ENCODE results near the gene NFE2. TPM values are rescaled to one million over a fixed set of nuclear protein-coding genes. Genes with fewer than 3 reads are reported as not detected.

Gene NFE2
- total RNA-seq, 2 experiments from 2014 or later = not detected

DNA sequence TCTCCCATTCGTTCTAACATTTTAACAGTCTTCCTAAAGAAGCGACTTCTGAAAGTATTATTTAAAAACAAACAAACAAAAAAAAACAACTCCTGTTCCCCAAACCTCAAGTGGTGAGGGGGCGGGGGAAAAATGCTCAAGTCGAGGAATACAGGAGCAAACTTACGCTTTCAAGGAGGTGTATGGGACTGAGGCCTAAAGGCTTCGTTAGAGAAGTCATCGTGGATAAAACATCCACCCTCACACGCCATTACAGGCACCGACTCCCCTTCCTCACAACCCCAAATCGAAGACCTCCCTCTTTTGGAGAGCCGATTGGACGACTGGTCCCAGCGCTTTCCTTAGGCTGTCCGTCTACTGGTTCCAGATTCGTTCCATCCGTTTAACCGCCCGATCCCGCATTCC lies 21.6 kb downstream of the NFE2 start:
- Histone ChIP-seq H2AFZ (ENCODE audit: low read length) (no peak overlapping the region), H3K9me3 (ENCODE audit: low read length) (no peaks in the 10 kb centered on the region), H3K27ac (ENCODE audit: low read depth, low read length, poor library complexity, severe bottlenecking) (peak overlapping the region; percentile 85), H3K4me2 (ENCODE audit: low read length) (peak overlapping the region; percentile 88), H3K4me1 (ENCODE audit: insufficient read depth, low read length, poor library complexity, severe bottlenecking) (peaks cover 52% of the 10 kb centered on the region), H4K20me1 (ENCODE audit: insufficient read depth, low read length) (peaks cover 38% of the 10 kb centered on the region), H3K79me2 (ENCODE audit: insufficient read depth, low read depth, low read length) (peaks cover 91% of the 10 kb centered on the region), H3K36me3 (ENCODE audit: insufficient read depth, low read length) (peaks cover 89% of the 10 kb centered on the region), H3K4me3 (ENCODE audit: low read depth, low read length, poor library complexity, severe bottlenecking) (peak overlapping the region; percentile 89), H3K9me2 (ENCODE audit: insufficient read depth, low read length) (no peaks in the 10 kb centered on the region)
- ChIA-PET CTCF (ENCODE audit: unreplicated experiment) (interaction anchor here (0.9 kb wide), 1 partner anchor 46 kb away, joined by 4 read pairs; the partner anchor contains the start of gene COPZ1), POLR2A (interaction anchor here (0.6 to 3.7 kb wide), 12 partner anchors 10 to 222 kb away, joined by 3 to 24 read pairs (median 4); partner anchors contain the start of gene COPZ1)
- BruUV-seq (replicated peaks) = TSS peak; percentile 71
- no peak for DNase-seq (ENCODE audit: low spot score)
- TF ChIP-seq EZH2phosphoT487 (IDR thresholded peaks at IDR 0.05; ENCODE audit: borderline replicate concordance, low read depth, low read length) = no peak
- intact Hi-C loops (cut with micrococcal nuclease; ENCODE audit: unreplicated experiment) = loop anchor here (2.0 kb wide), 2 partner anchors 14 to 26 kb away; no protein-coding TSS in a partner anchor

DNA sequence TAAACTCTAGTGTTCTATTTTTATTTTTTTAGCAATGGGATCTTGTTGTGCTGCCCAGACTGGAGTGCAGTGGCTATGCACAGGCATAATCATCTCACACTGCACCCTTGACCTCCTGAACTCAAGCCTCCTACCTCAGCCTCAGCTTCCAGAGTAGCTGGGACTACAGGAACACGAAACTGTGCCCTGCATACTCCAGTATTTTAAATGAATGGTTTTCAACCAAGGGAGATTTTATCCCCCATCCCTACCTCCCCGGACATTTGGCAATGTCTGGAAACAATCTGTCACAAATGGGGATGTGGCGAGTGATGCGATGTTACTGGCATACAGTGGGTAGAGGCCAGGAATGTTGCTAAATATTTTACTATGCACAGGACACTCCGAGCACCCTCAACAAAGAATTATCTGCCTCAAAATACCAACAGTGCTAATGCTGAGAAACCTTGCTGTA lies 23.0 kb downstream of the NFE2 start:
- ChIA-PET POLR2A (no interaction called here), CTCF (ENCODE audit: unreplicated experiment) (no interaction called here)
- peaks cover 91% of the 10 kb centered on the region for H3K79me2 ChIP-seq (ENCODE audit: insufficient read depth, low read depth, low read length)
- H3K4me2 ChIP-seq (ENCODE audit: low read length) = peak overlapping the region; percentile 88
- H3K9me2 ChIP-seq (ENCODE audit: insufficient read depth, low read length) = no peaks in the 10 kb centered on the region
- intact Hi-C loops (cut with micrococcal nuclease; ENCODE audit: unreplicated experiment) = loop anchor here (2.0 kb wide), 2 partner anchors 13 to 25 kb away; no protein-coding TSS in a partner anchor
- H3K4me3 ChIP-seq (ENCODE audit: low read depth, low read length, poor library complexity, severe bottlenecking) = peak overlapping the region; percentile 89
- H3K4me1 ChIP-seq (ENCODE audit: insufficient read depth, low read length, poor library complexity, severe bottlenecking) = peaks cover 38% of the 10 kb centered on the region
- DNase-seq (ENCODE audit: low spot score) = no peak
- H3K9me3 ChIP-seq (ENCODE audit: low read length) = no peaks in the 10 kb centered on the region
- TF ChIP-seq EZH2phosphoT487 (IDR thresholded peaks at IDR 0.05; ENCODE audit: borderline replicate concordance, low read depth, low read length) = no peak
- TF ChIP-seq, protein P1, sequence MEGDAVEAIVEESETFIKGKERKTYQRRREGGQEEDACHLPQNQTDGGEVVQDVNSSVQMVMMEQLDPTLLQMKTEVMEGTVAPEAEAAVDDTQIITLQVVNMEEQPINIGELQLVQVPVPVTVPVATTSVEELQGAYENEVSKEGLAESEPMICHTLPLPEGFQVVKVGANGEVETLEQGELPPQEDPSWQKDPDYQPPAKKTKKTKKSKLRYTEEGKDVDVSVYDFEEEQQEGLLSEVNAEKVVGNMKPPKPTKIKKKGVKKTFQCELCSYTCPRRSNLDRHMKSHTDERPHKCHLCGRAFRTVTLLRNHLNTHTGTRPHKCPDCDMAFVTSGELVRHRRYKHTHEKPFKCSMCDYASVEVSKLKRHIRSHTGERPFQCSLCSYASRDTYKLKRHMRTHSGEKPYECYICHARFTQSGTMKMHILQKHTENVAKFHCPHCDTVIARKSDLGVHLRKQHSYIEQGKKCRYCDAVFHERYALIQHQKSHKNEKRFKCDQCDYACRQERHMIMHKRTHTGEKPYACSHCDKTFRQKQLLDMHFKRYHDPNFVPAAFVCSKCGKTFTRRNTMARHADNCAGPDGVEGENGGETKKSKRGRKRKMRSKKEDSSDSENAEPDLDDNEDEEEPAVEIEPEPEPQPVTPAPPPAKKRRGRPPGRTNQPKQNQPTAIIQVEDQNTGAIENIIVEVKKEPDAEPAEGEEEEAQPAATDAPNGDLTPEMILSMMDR (conservative IDR thresholded peaks at IDR 0.05; ENCODE audit: low read length) = no peak
- H3K27ac ChIP-seq (ENCODE audit: low read depth, low read length, poor library complexity, severe bottlenecking) = peak overlapping the region; percentile 85
- peaks cover 89% of the 10 kb centered on the region for H3K36me3 ChIP-seq (ENCODE audit: insufficient read depth, low read length)
- H2AFZ ChIP-seq (ENCODE audit: low read length) = no peak overlapping the region
- no TSS peak for BruUV-seq (replicated peaks)
- peaks cover 24% of the 10 kb centered on the region for H4K20me1 ChIP-seq (ENCODE audit: insufficient read depth, low read length)

DNA sequence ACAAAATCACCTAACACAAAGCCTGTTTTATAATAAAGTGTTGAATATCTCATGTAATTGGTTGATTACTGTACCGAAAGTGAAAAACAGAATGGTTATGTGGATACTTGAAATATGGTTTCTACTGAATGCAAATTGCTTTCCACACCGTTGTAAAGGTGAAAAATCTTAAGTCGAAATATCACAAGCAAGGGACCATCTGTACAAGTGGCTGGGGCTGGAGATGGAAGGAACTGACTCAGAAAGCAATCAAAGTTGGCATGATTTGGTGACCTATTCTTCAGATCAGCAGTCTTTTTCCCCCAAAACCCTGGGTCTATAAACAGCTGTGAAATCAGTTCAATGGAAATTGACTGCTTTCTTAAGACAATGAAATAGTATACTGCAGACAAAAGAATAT lies 24.4 kb downstream of the NFE2 start:
- ChIA-PET CTCF (ENCODE audit: unreplicated experiment) (no interaction called here), POLR2A (interaction anchor here (0.6 to 0.7 kb wide), 2 partner anchors 27 to 92 kb away, joined by 3 read pairs; no protein-coding TSS in a partner anchor)
- H2AFZ ChIP-seq (ENCODE audit: low read length) = no peak overlapping the region
- TF ChIP-seq, protein P1 (conservative IDR thresholded peaks at IDR 0.05; ENCODE audit: low read length) = no peak
- no peak for TF ChIP-seq EZH2phosphoT487 (IDR thresholded peaks at IDR 0.05; ENCODE audit: borderline replicate concordance, low read depth, low read length)
- no TSS peak for BruUV-seq (replicated peaks)
- peaks cover 24% of the 10 kb centered on the region; the same call in 1 of the 2 replicates for H4K20me1 ChIP-seq (ENCODE audit: insufficient read depth, low read length)
- peaks cover 29% of the 10 kb centered on the region for H3K4me1 ChIP-seq (ENCODE audit: insufficient read depth, low read length, poor library complexity, severe bottlenecking)
- no peaks in the 10 kb centered on the region for H3K9me3 ChIP-seq (ENCODE audit: low read length)
- no peak for DNase-seq (ENCODE audit: low spot score)
- peak overlapping the region; percentile 12 for H3K27ac ChIP-seq (ENCODE audit: low read depth, low read length, poor library complexity, severe bottlenecking)
- intact Hi-C loops (cut with micrococcal nuclease; ENCODE audit: unreplicated experiment) = no loop called here
- H3K79me2 ChIP-seq (ENCODE audit: insufficient read depth, low read depth, low read length) = peaks cover 91% of the 10 kb centered on the region
- H3K36me3 ChIP-seq (ENCODE audit: insufficient read depth, low read length) = peaks cover 89% of the 10 kb centered on the region
- H3K9me2 ChIP-seq (ENCODE audit: insufficient read depth, low read length) = no peaks in the 10 kb centered on the region
- peak overlapping the region; percentile 7 for H3K4me3 ChIP-seq (ENCODE audit: low read depth, low read length, poor library complexity, severe bottlenecking)
- H3K4me2 ChIP-seq (ENCODE audit: low read length) = peak overlapping the region; percentile 88
